RWPE1 (cell line): Measurements from ENCODE around the gene MYADML2.

Experiments used
- CTCF ChIA-PET: fragments of 350-600 bp; sonication (Branson Sonifier 250); formaldehyde crosslinking; extraction: SDS; loops from one replicate; lab custom pipeline; 2021; lab: Yijun Ruan, JAX
- POLR2A ChIA-PET: fragments of 400-600 bp; formaldehyde crosslinking; extraction: SDS; loops from one replicate; lab custom pipeline; 2020; ENCODE audit warnings: antibody characterized with exemption; ENCODE audit not compliant: low non-redundant PET; lab: Yijun Ruan, JAX
- DNase-seq: peaks from one replicate; pipeline ENCODE4 v3.0.0; 2012; ENCODE audit warnings: low spot score
- H3K27ac ChIP-seq: fragments of 450-650 bp; 2 replicates; pipeline ENCODE4 v1.5.1; 2017
- CTCF ChIP-seq: fragments of 450-650 bp; conservative IDR thresholded peaks from 2 replicates; pipeline ENCODE4 v1.5.1; 2017; ENCODE audit warnings: low read depth, mild to moderate bottlenecking

Gene MYADML2

GRCh38 chr17:81909966-81910839 is 36.8 kb downstream of the MYADML2 start:
- TF ChIP-seq CTCF: no peak
- POLR2A ChIA-PET: no interaction called here
- no peak for DNase-seq
- CTCF ChIA-PET: interaction anchor here (0.9 to 1.0 kb wide), 2 partner anchors 12 to 120 kb away, joined by 3 read pairs; no protein-coding TSS in a partner anchor
- H3K27ac ChIP-seq: peak overlapping the region; percentile 98

GRCh38 chr17:81909231-81909630 is 37.8 kb downstream of the MYADML2 start:
- DNase-seq: no peak
- TF ChIP-seq CTCF: no peak
- peak overlapping the region; percentile 98 for H3K27ac ChIP-seq
- CTCF ChIA-PET: no interaction called here
- POLR2A ChIA-PET: interaction anchor here (0.6 kb wide), 1 partner anchor 16 kb away, joined by 3 read pairs; no protein-coding TSS in a partner anchor

GRCh38 chr17:81908793-81909192 is 38.2 kb downstream of the MYADML2 start:
- peak overlapping the region; percentile 98 for H3K27ac ChIP-seq
- CTCF ChIA-PET: no interaction called here
- DNase-seq: no peak
- POLR2A ChIA-PET: no interaction called here
- no peak for TF ChIP-seq CTCF

- peak overlapping the region; percentile 98 for H3K27ac ChIP-seq
- TF ChIP-seq CTCF: no peak
- ChIA-PET CTCF (no interaction called here), POLR2A (no interaction called here)
- no peak for DNase-seq
Measured at GRCh38 chr17:81907219-81908145, 39.6 kb downstream of the MYADML2 start.

GRCh38 chr17:81906476-81907218 is 40.4 kb downstream of the MYADML2 start:
- ChIA-PET POLR2A (no interaction called here), CTCF (no interaction called here)
- no peak for TF ChIP-seq CTCF
- H3K27ac ChIP-seq: peak overlapping the region; percentile 98
- DNase-seq: no peak
